IMR-90 (cell line): ENCODE results near the gene GNG8. TPM values are rescaled to one million over a fixed set of nuclear protein-coding genes. Genes with fewer than 3 reads are reported as not detected.

Experiments
- ATAC-seq: fragments of 200-7000 bp; cut with Tn5 transposase; 2 replicates; pipeline ENCODE4 v1.9.1; 2020; ENCODE audit warnings: low read depth, mild to moderate bottlenecking, moderate library complexity
- BruUV-seq: library from RNA; stranded (reverse); fragments of 400-500 nt; replicated peaks from 2 replicates; lab custom pipeline; 2021; lab: Mats Ljungman, UMichigan
- CTCF ChIA-PET: fragments of 300-600 bp; formaldehyde crosslinking; extraction: SDS; loops from one replicate; lab custom pipeline; 2021; ENCODE audit warnings: antibody characterized with exemption; lab: Yijun Ruan, JAX
- POLR2A ChIA-PET: fragments of 300-600 bp; sonication (Branson Sonifier 250); formaldehyde crosslinking; loops from one replicate; lab custom pipeline; 2022; ENCODE audit warnings: antibody characterized with exemption; ENCODE audit not compliant: unreplicated experiment; lab: Charles Lee
- DNase-seq: peaks from one replicate; pipeline ENCODE4 v3.0.0; 2013
- H2AFZ ChIP-seq: replicated peaks from 2 replicates; pipeline ENCODE3; 2013; ENCODE audit warnings: low read length, mild to moderate bottlenecking; ENCODE audit not compliant: poor library complexity
- H2AK5ac ChIP-seq: 2 replicates; pipeline ENCODE4 v1.6.1; 2013; ENCODE audit warnings: low read depth, low read length, inconsistent platforms
- H2AK9ac ChIP-seq: replicated peaks from 2 replicates; pipeline ENCODE3; 2013; ENCODE audit warnings: mild to moderate bottlenecking, low read depth, low read length, moderate library complexity; ENCODE audit not compliant: poor library complexity
- H2BK120ac ChIP-seq: 2 replicates; pipeline ENCODE4 v1.6.1; 2013; ENCODE audit warnings: low read depth, low read length, inconsistent platforms
- H2BK15ac ChIP-seq: 3 replicates; pipeline ENCODE4 v1.6.1; 2013; ENCODE audit warnings: low read depth, low read length, inconsistent platforms
- H2BK20ac ChIP-seq: 2 replicates; pipeline ENCODE4 v1.6.1; 2013; ENCODE audit warnings: low read depth, mild to moderate bottlenecking, inconsistent platforms, low read length, moderate library complexity
- H2BK5ac ChIP-seq: 2 replicates; pipeline ENCODE4 v1.6.1; 2013; ENCODE audit warnings: mild to moderate bottlenecking, low read depth, low read length, inconsistent platforms; ENCODE audit not compliant: poor library complexity, severe bottlenecking
- H3K14ac ChIP-seq: replicated peaks from 2 replicates; pipeline ENCODE4 v1.6.1; 2013; ENCODE audit warnings: low read depth, low read length, inconsistent platforms
- H3K18ac ChIP-seq: 2 replicates; pipeline ENCODE4 v1.6.1; 2013; ENCODE audit warnings: low read depth, low read length, control low read depth
- H3K23ac ChIP-seq: 2 replicates; pipeline ENCODE4 v1.6.1; 2013; ENCODE audit warnings: low read depth, low read length, inconsistent platforms
- H3K27ac ChIP-seq: 2 replicates; pipeline ENCODE4 v1.5.1; 2013; ENCODE audit warnings: mild to moderate bottlenecking, control low read depth, low read length; ENCODE audit not compliant: insufficient read depth
- H3K27me3 ChIP-seq: 2 replicates; pipeline ENCODE4 v1.6.1; 2013; ENCODE audit warnings: low read length; ENCODE audit not compliant: control insufficient read depth, insufficient read depth
- H3K36me3 ChIP-seq: 2 replicates; pipeline ENCODE4 v1.6.1; 2013; ENCODE audit warnings: low read length, mixed read lengths; ENCODE audit not compliant: control insufficient read depth, insufficient read depth
- H3K4ac ChIP-seq: 2 replicates; pipeline ENCODE4 v1.6.1; 2013; ENCODE audit warnings: low read depth, low read length, inconsistent platforms
- H3K4me1 ChIP-seq: 2 replicates; pipeline ENCODE4 v1.6.1; 2013; ENCODE audit warnings: low read length, mixed read lengths; ENCODE audit not compliant: control insufficient read depth, insufficient read depth
- H3K4me2 ChIP-seq: 2 replicates; pipeline ENCODE4 v1.6.1; 2013; ENCODE audit warnings: low read depth, mild to moderate bottlenecking, control low read depth, low read length, moderate library complexity
- H3K4me3 ChIP-seq: 2 replicates; pipeline ENCODE4 v1.5.1; 2013; ENCODE audit warnings: low read depth, mild to moderate bottlenecking, control low read depth, low read length, moderate library complexity; ENCODE audit not compliant: insufficient read depth
- H3K56ac ChIP-seq: 2 replicates; pipeline ENCODE4 v1.6.1; 2013; ENCODE audit warnings: low read length, inconsistent platforms; ENCODE audit not compliant: insufficient read depth; ENCODE audit errors: extremely low read depth
- H3K79me1 ChIP-seq, 2 experiments: 2 replicates each; pipeline ENCODE4 v1.6.1; 2013; ENCODE audit warnings: low read length in 2 of 2, inconsistent platforms in 1 of 2, low read depth in 1 of 2
- H3K9ac ChIP-seq: 2 replicates; pipeline ENCODE4 v1.6.1; 2013; ENCODE audit warnings: low read depth, low read length, control low read depth
- H3K9me1 ChIP-seq: 2 replicates; pipeline ENCODE4 v1.6.1; 2013; ENCODE audit warnings: low read length, inconsistent platforms; ENCODE audit not compliant: insufficient read depth
- H3K9me3 ChIP-seq: 2 replicates; pipeline ENCODE4 v1.6.1; 2013; ENCODE audit warnings: low read length; ENCODE audit not compliant: control insufficient read depth, insufficient read depth
- H4K20me1 ChIP-seq: 2 replicates; pipeline ENCODE4 v1.6.1; 2013; ENCODE audit warnings: low read length, inconsistent platforms; ENCODE audit not compliant: insufficient read depth
- H4K5ac ChIP-seq: 2 replicates; pipeline ENCODE4 v1.6.1; 2013; ENCODE audit warnings: mild to moderate bottlenecking, low read depth, low read length, control low read depth
- H4K8ac ChIP-seq, 2 experiments: 2 replicates each; pipeline ENCODE4 v1.6.1; 2013; ENCODE audit warnings: low read depth in 2 of 2, low read length in 2 of 2, control low read depth in 1 of 2, inconsistent platforms in 1 of 2
- H4K91ac ChIP-seq: 2 replicates; pipeline ENCODE4 v1.6.1; 2013; ENCODE audit warnings: low read depth, low read length, inconsistent platforms; ENCODE audit not compliant: insufficient read depth
- MAZ ChIP-seq: IDR thresholded peaks from 2 replicates; pipeline ENCODE4 v1.6.1; 2012; ENCODE audit warnings: low read depth, mild to moderate bottlenecking, low read length, improper control_type of control experiment, moderate library complexity, borderline replicate concordance
- NFE2L2 ChIP-seq: fragments of 150-350 bp; IDR thresholded peaks from 2 replicates; pipeline ENCODE4 v1.6.1; 2016; ENCODE audit warnings: low read depth, mild to moderate bottlenecking, low read length
- RAD21 ChIP-seq: IDR thresholded peaks from 2 replicates; pipeline ENCODE4 v1.6.1; 2012; ENCODE audit warnings: low read length, improper control_type of control experiment
- RCOR1 ChIP-seq: IDR thresholded peaks from 2 replicates; pipeline ENCODE4 v1.6.1; 2012; ENCODE audit warnings: mild to moderate bottlenecking, low read length, improper control_type of control experiment; ENCODE audit not compliant: insufficient replicate concordance
- SMC3 ChIP-seq: fragments of 150-350 bp; IDR thresholded peaks from 2 replicates; pipeline ENCODE4 v1.6.1; 2016; ENCODE audit warnings: low read depth, mild to moderate bottlenecking, antibody characterized with exemption, low read length, moderate library complexity
- WGBS, 2 experiments: methylation state at CpG; one replicate each; pipeline versions ENCODE4 v1.1.5 to v1.1.7; 2013; ENCODE audit warnings: missing lambda C conversion rate in 2 of 2; ENCODE audit not compliant: insufficient read length in 1 of 2; ENCODE audit errors: extremely low coverage in 2 of 2; 5-methylcytosine and 5-hydroxymethylcytosine counted together
- dilution Hi-C: fragments of 300-500 bp; cut with HindIII; formaldehyde crosslinking; loops from one replicate; pipeline ENCODE4 v1.14.3; 2018; ENCODE audit warnings: low sequenced_read_pairs; ENCODE audit not compliant: unreplicated experiment
- in situ Hi-C: fragments of 300-500 bp; cut with MboI; formaldehyde crosslinking; loops from 3 replicates; pipeline ENCODE4 v1.14.3; 2019; ENCODE audit warnings: low sequenced_read_pairs, inconsistent platforms, mixed read lengths
- intact Hi-C: fragments of 100-400 bp; cut with micrococcal nuclease; formaldehyde crosslinking; loops from 2 replicates; pipeline ENCODE4 v1.10.0; 2022
- polyA plus RNA-seq, 3 experiments: library from polyadenylated mRNA; depleted of rRNA; stranded (reverse); fragments of >200 nt; gene quantifications; 2 replicates each; pipeline ENCODE4 v1.2.3, GENCODE V29; 2012; ENCODE audit warnings: low replicate concordance in 1 of 3
- total RNA-seq: library from RNA; depleted of rRNA; stranded (reverse); fragments of >200 nt; gene quantifications from 2 replicates; pipeline ENCODE4 v1.2.3, GENCODE V29; 2012
- TF ChIP-seq, protein P1 (sequence below): fragments of 150-350 bp; IDR thresholded peaks from 2 replicates; pipeline ENCODE4 v1.6.1; 2017; ENCODE audit warnings: mild to moderate bottlenecking, antibody characterized with exemption, low read length, low read depth
- TF ChIP-seq, protein P2 (sequence below): fragments of 150-350 bp; IDR thresholded peaks from 2 replicates; pipeline ENCODE4 v1.6.1; 2016; ENCODE audit warnings: low read depth, mild to moderate bottlenecking, low read length, moderate library complexity, borderline replicate concordance
- TF ChIP-seq, protein P3 (sequence below): conservative IDR thresholded peaks from 2 replicates; pipeline ENCODE4 v1.5.1; 2012; ENCODE audit warnings: mild to moderate bottlenecking, low read depth, low read length, improper control_type of control experiment

The GNG8 gene
- total and polyA plus RNA-seq, 2 of the 4 experiments (the other 2 are of a cell fraction), result not detected

DNA sequence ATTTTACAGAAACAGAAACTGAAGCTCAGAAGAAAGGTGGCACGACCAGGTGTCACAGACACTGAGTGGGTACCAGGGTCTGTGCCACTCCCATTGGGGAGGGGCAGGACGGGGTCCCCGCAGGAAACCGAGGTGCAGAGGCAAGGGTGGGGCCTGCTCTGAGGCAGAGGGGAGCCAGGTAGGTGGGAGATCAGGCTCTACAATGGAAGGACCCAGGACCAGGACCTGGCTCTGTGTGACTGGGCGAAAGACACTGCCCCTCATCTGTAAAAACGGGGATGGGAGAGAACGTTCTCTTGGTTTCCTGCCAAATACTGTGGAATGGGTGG lies 13.9 kb downstream of the GNG8 start:
- Histone ChIP-seq H3K18ac (no peak overlapping the region), H3K27me3 (no peaks in the 10 kb centered on the region), H4K5ac (no peak overlapping the region), H3K9me3 (no peaks in the 10 kb centered on the region), H3K56ac (no peak overlapping the region), H2BK20ac (peak overlapping the region; percentile 49; the same call in 1 of the 2 replicates), H2AK9ac (no peak overlapping the region), H3K23ac (no peak overlapping the region), H4K8ac (no peak overlapping the region), H3K9me1 (peaks cover 25% of the 10 kb centered on the region), H3K4ac (peak overlapping the region; percentile 15; the same call in 1 of the 2 replicates), H3K79me1 (peaks cover 0 to 23% of the 10 kb centered on the region in 2 experiments; a peak in 1 of 4 replicates), H4K91ac (no peak overlapping the region; the same call in 1 of the 2 replicates), H2BK15ac (no peak overlapping the region), H3K14ac (no peak overlapping the region), H3K9ac (no peak overlapping the region), H2AK5ac (peak overlapping the region; percentile 88), H3K27ac (no peak overlapping the region), H3K4me2 (no peak overlapping the region), H3K4me3 (no peak overlapping the region), H3K36me3 (no peaks in the 10 kb centered on the region), H2BK120ac (no peak overlapping the region), H2BK5ac (no peak overlapping the region), H2AFZ (no peak overlapping the region), H4K20me1 (peaks cover 11% of the 10 kb centered on the region), H3K4me1 (peaks cover 42% of the 10 kb centered on the region)
- DNase-seq (no peak), ATAC-seq (no peak)
- TF ChIP-seq MAZ (no peak), RCOR1 (no peak), SMC3 (no peak), RAD21 (no peak), NFE2L2 (no peak)
- TF ChIP-seq, protein P1, sequence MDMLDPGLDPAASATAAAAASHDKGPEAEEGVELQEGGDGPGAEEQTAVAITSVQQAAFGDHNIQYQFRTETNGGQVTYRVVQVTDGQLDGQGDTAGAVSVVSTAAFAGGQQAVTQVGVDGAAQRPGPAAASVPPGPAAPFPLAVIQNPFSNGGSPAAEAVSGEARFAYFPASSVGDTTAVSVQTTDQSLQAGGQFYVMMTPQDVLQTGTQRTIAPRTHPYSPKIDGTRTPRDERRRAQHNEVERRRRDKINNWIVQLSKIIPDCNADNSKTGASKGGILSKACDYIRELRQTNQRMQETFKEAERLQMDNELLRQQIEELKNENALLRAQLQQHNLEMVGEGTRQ, result no peak
- TF ChIP-seq, protein P2, sequence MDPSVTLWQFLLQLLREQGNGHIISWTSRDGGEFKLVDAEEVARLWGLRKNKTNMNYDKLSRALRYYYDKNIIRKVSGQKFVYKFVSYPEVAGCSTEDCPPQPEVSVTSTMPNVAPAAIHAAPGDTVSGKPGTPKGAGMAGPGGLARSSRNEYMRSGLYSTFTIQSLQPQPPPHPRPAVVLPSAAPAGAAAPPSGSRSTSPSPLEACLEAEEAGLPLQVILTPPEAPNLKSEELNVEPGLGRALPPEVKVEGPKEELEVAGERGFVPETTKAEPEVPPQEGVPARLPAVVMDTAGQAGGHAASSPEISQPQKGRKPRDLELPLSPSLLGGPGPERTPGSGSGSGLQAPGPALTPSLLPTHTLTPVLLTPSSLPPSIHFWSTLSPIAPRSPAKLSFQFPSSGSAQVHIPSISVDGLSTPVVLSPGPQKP, result no peak
- TF ChIP-seq, protein P3, sequence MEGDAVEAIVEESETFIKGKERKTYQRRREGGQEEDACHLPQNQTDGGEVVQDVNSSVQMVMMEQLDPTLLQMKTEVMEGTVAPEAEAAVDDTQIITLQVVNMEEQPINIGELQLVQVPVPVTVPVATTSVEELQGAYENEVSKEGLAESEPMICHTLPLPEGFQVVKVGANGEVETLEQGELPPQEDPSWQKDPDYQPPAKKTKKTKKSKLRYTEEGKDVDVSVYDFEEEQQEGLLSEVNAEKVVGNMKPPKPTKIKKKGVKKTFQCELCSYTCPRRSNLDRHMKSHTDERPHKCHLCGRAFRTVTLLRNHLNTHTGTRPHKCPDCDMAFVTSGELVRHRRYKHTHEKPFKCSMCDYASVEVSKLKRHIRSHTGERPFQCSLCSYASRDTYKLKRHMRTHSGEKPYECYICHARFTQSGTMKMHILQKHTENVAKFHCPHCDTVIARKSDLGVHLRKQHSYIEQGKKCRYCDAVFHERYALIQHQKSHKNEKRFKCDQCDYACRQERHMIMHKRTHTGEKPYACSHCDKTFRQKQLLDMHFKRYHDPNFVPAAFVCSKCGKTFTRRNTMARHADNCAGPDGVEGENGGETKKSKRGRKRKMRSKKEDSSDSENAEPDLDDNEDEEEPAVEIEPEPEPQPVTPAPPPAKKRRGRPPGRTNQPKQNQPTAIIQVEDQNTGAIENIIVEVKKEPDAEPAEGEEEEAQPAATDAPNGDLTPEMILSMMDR, result no peak
- ChIA-PET POLR2A (no interaction called here), CTCF (no interaction called here)
- dilution Hi-C loops, result no loop called here
- BruUV-seq, result no TSS peak
- in situ Hi-C loops, result no loop called here
- intact Hi-C loops, result no loop called here
- WGBS, 2 experiments, result 71% methylated on average over 4 of the region's 7 CpGs; no CpG with 5 or more reads in 1 of the 2 experiments
